Mucosa of rectum (tissue), 2 donors: ENCODE data around the gene ABCD1.
A peak's percentile ranks its signal among the peaks of the same experiment; 100 is the strongest.
"Not testable (repeated sequence)": the region's sequence is repeated elsewhere in the genome, so short reads cannot be mapped to it uniquely, and the experiment has no call there.

Source experiments
- H3K27ac ChIP-seq, 2 donors: one replicate each; pipeline ENCODE4 v1.7.0; 2013; ENCODE audit warnings: inconsistent platforms in 2 of 2, low read depth in 2 of 2, low read length in 2 of 2
- H3K27me3 ChIP-seq, 2 donors: one replicate each; pipeline ENCODE4 v1.7.0; 2013; ENCODE audit warnings: low read length in 2 of 2; ENCODE audit not compliant: control insufficient read depth in 2 of 2, insufficient read depth in 2 of 2
- H3K36me3 ChIP-seq, 2 donors: one replicate each; pipeline ENCODE4 v1.7.0; 2013; ENCODE audit warnings: low read length in 2 of 2; ENCODE audit not compliant: control insufficient read depth in 2 of 2, insufficient read depth in 2 of 2
- H3K4me1 ChIP-seq, 2 donors: one replicate each; pipeline ENCODE4 v1.7.0; 2013; ENCODE audit warnings: low read length in 2 of 2, mild to moderate bottlenecking in 1 of 2; ENCODE audit not compliant: control insufficient read depth in 2 of 2, insufficient read depth in 2 of 2
- H3K4me3 ChIP-seq, 2 donors: one replicate each; pipeline ENCODE4 v1.7.0; 2013; ENCODE audit warnings: low read length in 2 of 2
- H3K9ac ChIP-seq, 2 donors: one replicate each; pipeline ENCODE4 v1.7.0; 2013; ENCODE audit warnings: low read length in 2 of 2, low read depth in 1 of 2, mild to moderate bottlenecking in 1 of 2
- H3K9me3 ChIP-seq, 2 donors: one replicate each; pipeline ENCODE4 v1.7.0; 2013; ENCODE audit warnings: low read length in 2 of 2; ENCODE audit not compliant: control insufficient read depth in 2 of 2
- donor health status: healthy.
- donor health status: Normal muscosa, but diverticular disease.

ABCD1 gene

GRCh38 chrX:153726286-153727122 lies 1.8 kb downstream of the ABCD1 start:
- no peaks in the 10 kb centered on the region for H3K27me3 ChIP-seq
- H3K9ac ChIP-seq, result peak overlapping the region; percentile 16 to 63
- H3K4me3 ChIP-seq, result peak overlapping the region in 1 of 2 donors; percentile 37
- no peaks in the 10 kb centered on the region for H3K9me3 ChIP-seq
- H3K27ac ChIP-seq, result peak overlapping the region; percentile 59 to 85
- peaks cover 40 to 42% of the 10 kb centered on the region in 2 donors for H3K4me1 ChIP-seq
- no peaks in the 10 kb centered on the region for H3K36me3 ChIP-seq

GRCh38 chrX:153727123-153727931 lies 2.7 kb downstream of the ABCD1 start:
- Histone ChIP-seq H3K9ac (peak overlapping the region; percentile 16 to 32), H3K36me3 (no peaks in the 10 kb centered on the region), H3K4me3 (peak overlapping the region in 1 of 2 donors; percentile 37), H3K4me1 (peaks cover 40% of the 10 kb centered on the region in 2 donors), H3K9me3 (peaks cover 0 to 4% of the 10 kb centered on the region in 2 donors), H3K27ac (peak overlapping the region; percentile 59 to 85), H3K27me3 (no peaks in the 10 kb centered on the region)

GRCh38 chrX:153728095-153728494 lies 3.4 kb downstream of the ABCD1 start:
- no peak overlapping the region for H3K4me3 ChIP-seq
- peak overlapping the region in 1 of 2 donors; percentile 32 for H3K9ac ChIP-seq
- H3K4me1 ChIP-seq, result peaks cover 32 to 33% of the 10 kb centered on the region in 2 donors
- peaks cover 0 to 4% of the 10 kb centered on the region in 2 donors for H3K9me3 ChIP-seq
- no peaks in the 10 kb centered on the region for H3K27me3 ChIP-seq
- no peaks in the 10 kb centered on the region for H3K36me3 ChIP-seq
- peak overlapping the region in 1 of 2 donors; percentile 85 for H3K27ac ChIP-seq

- Histone ChIP-seq H3K27ac (no peak overlapping the region), H3K9ac (no peak overlapping the region), H3K9me3 (peaks cover 0 to 4% of the 10 kb centered on the region in 2 donors), H3K36me3 (no peaks in the 10 kb centered on the region), H3K4me1 (peaks cover 30 to 32% of the 10 kb centered on the region in 2 donors), H3K27me3 (no peaks in the 10 kb centered on the region), H3K4me3 (no peak overlapping the region)
Observed at GRCh38 chrX:153728951-153729631, 4.4 kb downstream of the ABCD1 start.

- peaks cover 30% of the 10 kb centered on the region in 2 donors for H3K4me1 ChIP-seq
- H3K36me3 ChIP-seq, H3K27me3 ChIP-seq, H3K27ac ChIP-seq, H3K4me3 ChIP-seq, H3K9ac ChIP-seq, H3K9me3 ChIP-seq: not testable (repeated sequence)
Observed at GRCh38 chrX:153730115-153730514, 5.5 kb downstream of the ABCD1 start.

GRCh38 chrX:153731117-153731844 lies 6.6 kb downstream of the ABCD1 start:
- H3K9ac ChIP-seq, result no peak overlapping the region
- peaks cover 19 to 20% of the 10 kb centered on the region in 2 donors for H3K4me1 ChIP-seq

GRCh38 chrX:153731845-153732215 lies 7.2 kb downstream of the ABCD1 start:
- Histone ChIP-seq H3K27ac (peak overlapping the region in 1 of 2 donors; percentile 28), H3K36me3 (no peaks in the 10 kb centered on the region), H3K27me3 (no peaks in the 10 kb centered on the region), H3K9me3 (peaks cover 0 to 4% of the 10 kb centered on the region in 2 donors), H3K4me3 (no peak overlapping the region), H3K9ac (no peak overlapping the region), H3K4me1 (peaks cover 14 to 15% of the 10 kb centered on the region in 2 donors)

More at GRCh38 chrX:153731117-153731844, 6.6 kb downstream of the ABCD1 start:
- no peaks in the 10 kb centered on the region for H3K36me3 ChIP-seq
- peaks cover 0 to 4% of the 10 kb centered on the region in 2 donors for H3K9me3 ChIP-seq
- H3K27ac ChIP-seq, result no peak overlapping the region
- no peaks in the 10 kb centered on the region for H3K27me3 ChIP-seq
- no peak overlapping the region for H3K4me3 ChIP-seq

- H3K9me3 ChIP-seq, result peaks cover 0 to 4% of the 10 kb centered on the region in 2 donors
- peaks cover 8 to 9% of the 10 kb centered on the region in 2 donors for H3K4me1 ChIP-seq
- no peaks in the 10 kb centered on the region for H3K27me3 ChIP-seq
- H3K27ac ChIP-seq, result peak overlapping the region in 1 of 2 donors; percentile 28
- H3K36me3 ChIP-seq, result no peaks in the 10 kb centered on the region
- H3K9ac ChIP-seq, result no peak overlapping the region
- H3K4me3 ChIP-seq, result no peak overlapping the region
Observed at GRCh38 chrX:153732401-153732800, 7.7 kb downstream of the ABCD1 start.

- Histone ChIP-seq H3K4me1 (no peaks in the 10 kb centered on the region), H3K27me3 (no peaks in the 10 kb centered on the region), H3K27ac (no peak overlapping the region), H3K36me3 (no peaks in the 10 kb centered on the region), H3K9ac (no peak overlapping the region), H3K9me3 (peaks cover 0 to 4% of the 10 kb centered on the region in 2 donors), H3K4me3 (no peak overlapping the region)
Observed at GRCh38 chrX:153733651-153734240, 9.1 kb downstream of the ABCD1 start.
